ENCODE measurements around the gene PARD3. TPM values are rescaled to one million over a fixed set of nuclear protein-coding genes. Genes with fewer than 3 reads are reported as not detected.

PARD3 gene
- total RNA-seq, 4 donors from 2014 or later = 98.9 to 122 (median 105) TPM

- DNase-seq (ENCODE audit: extremely low spot score) = no peak
- no peaks in the 10 kb centered on the region for H3K27me3 ChIP-seq
- intact Hi-C loops (cut with DNase I) = no loop called here
- no peak for TF ChIP-seq EP300 (IDR thresholded peaks at IDR 0.05)
- TF ChIP-seq, protein P1, sequence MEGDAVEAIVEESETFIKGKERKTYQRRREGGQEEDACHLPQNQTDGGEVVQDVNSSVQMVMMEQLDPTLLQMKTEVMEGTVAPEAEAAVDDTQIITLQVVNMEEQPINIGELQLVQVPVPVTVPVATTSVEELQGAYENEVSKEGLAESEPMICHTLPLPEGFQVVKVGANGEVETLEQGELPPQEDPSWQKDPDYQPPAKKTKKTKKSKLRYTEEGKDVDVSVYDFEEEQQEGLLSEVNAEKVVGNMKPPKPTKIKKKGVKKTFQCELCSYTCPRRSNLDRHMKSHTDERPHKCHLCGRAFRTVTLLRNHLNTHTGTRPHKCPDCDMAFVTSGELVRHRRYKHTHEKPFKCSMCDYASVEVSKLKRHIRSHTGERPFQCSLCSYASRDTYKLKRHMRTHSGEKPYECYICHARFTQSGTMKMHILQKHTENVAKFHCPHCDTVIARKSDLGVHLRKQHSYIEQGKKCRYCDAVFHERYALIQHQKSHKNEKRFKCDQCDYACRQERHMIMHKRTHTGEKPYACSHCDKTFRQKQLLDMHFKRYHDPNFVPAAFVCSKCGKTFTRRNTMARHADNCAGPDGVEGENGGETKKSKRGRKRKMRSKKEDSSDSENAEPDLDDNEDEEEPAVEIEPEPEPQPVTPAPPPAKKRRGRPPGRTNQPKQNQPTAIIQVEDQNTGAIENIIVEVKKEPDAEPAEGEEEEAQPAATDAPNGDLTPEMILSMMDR (IDR thresholded peaks at IDR 0.05) = no peak
- TF ChIP-seq POLR2AphosphoS5 (IDR thresholded peaks at IDR 0.05) = no peak
- no peak for TF ChIP-seq POLR2A (IDR thresholded peaks at IDR 0.05; ENCODE audit: low read depth)
- H3K4me3 ChIP-seq = no peak overlapping the region
- WGBS = 93% methylated on average over 2 of the region's 2 CpGs
- H3K36me3 ChIP-seq = no peaks in the 10 kb centered on the region
- H3K4me1 ChIP-seq = peaks cover 0 to 24% (median 7%) of the 10 kb centered on the region in 4 donors
- no peaks in the 10 kb centered on the region for H3K9me3 ChIP-seq
- no peak overlapping the region for H3K27ac ChIP-seq (replicated peaks in 1 of 4)
Measured at GRCh38 chr10:34593374-34593890, 221.7 kb downstream of the PARD3 start.

GRCh38 chr10:34590793-34591192 is 224.3 kb downstream of the PARD3 start:
- DNase-seq (ENCODE audit: extremely low spot score) = no peak
- peaks cover 0 to 35% (median 5%) of the 10 kb centered on the region in 4 donors for H3K4me1 ChIP-seq

GRCh38 chr10:34589275-34589674 is 225.8 kb downstream of the PARD3 start:
- TF ChIP-seq EP300 (IDR thresholded peaks at IDR 0.05) (no peak), POLR2A (IDR thresholded peaks at IDR 0.05; ENCODE audit: low read depth) (no peak), POLR2AphosphoS5 (IDR thresholded peaks at IDR 0.05) (no peak)
- TF ChIP-seq, protein P1 (IDR thresholded peaks at IDR 0.05) = no peak
- H3K27ac ChIP-seq (replicated peaks in 1 of 4) = no peak overlapping the region
- no peak for DNase-seq (ENCODE audit: extremely low spot score)
- peaks cover 0 to 39% (median 13%) of the 10 kb centered on the region in 4 donors for H3K4me1 ChIP-seq
- no peaks in the 10 kb centered on the region for H3K9me3 ChIP-seq
- H3K4me3 ChIP-seq = no peak overlapping the region
- no peaks in the 10 kb centered on the region for H3K27me3 ChIP-seq
- intact Hi-C loops (cut with DNase I) = no loop called here
- 97% methylated on average over 3 of the region's 3 CpGs for WGBS
- no peaks in the 10 kb centered on the region for H3K36me3 ChIP-seq

More at GRCh38 chr10:34590793-34591192, 224.3 kb downstream of the PARD3 start:
- H3K27ac ChIP-seq (replicated peaks in 1 of 4) = no peak overlapping the region
- WGBS = 93% methylated on average over 5 of the region's 5 CpGs
- no peaks in the 10 kb centered on the region for H3K9me3 ChIP-seq
- no peak overlapping the region for H3K4me3 ChIP-seq
- no peaks in the 10 kb centered on the region for H3K36me3 ChIP-seq
- H3K27me3 ChIP-seq = no peaks in the 10 kb centered on the region
- no peak for TF ChIP-seq EP300 (IDR thresholded peaks at IDR 0.05)
- TF ChIP-seq, protein P1 (IDR thresholded peaks at IDR 0.05) = no peak
- no peak for TF ChIP-seq POLR2A (IDR thresholded peaks at IDR 0.05; ENCODE audit: low read depth)
- no peak for TF ChIP-seq POLR2AphosphoS5 (IDR thresholded peaks at IDR 0.05)
- intact Hi-C loops (cut with DNase I) = no loop called here

- 98% methylated on average over 6 of the region's 6 CpGs for WGBS
- H3K27me3 ChIP-seq = no peaks in the 10 kb centered on the region
Measured at GRCh38 chr10:34587680-34588019, 227.4 kb downstream of the PARD3 start.

More at GRCh38 chr10:34587680-34588019, 227.4 kb downstream of the PARD3 start:
- intact Hi-C loops (cut with DNase I) = no loop called here
- no peak overlapping the region for H3K4me3 ChIP-seq
- H3K36me3 ChIP-seq = no peaks in the 10 kb centered on the region
- no peaks in the 10 kb centered on the region for H3K9me3 ChIP-seq
- TF ChIP-seq, protein P1 (IDR thresholded peaks at IDR 0.05) = no peak
- no peak for TF ChIP-seq POLR2AphosphoS5 (IDR thresholded peaks at IDR 0.05)
- peaks cover 0 to 50% (median 27%) of the 10 kb centered on the region in 4 donors for H3K4me1 ChIP-seq
- H3K27ac ChIP-seq (replicated peaks in 1 of 4) = no peak overlapping the region
- DNase-seq (ENCODE audit: extremely low spot score) = no peak
